Testis (tissue), 2 donors: ENCODE results near the gene EHD4.

Experiments used
- CTCF ChIP-seq, 3 experiments: fragments of 450-650 bp in 2 of 3; fragments of 200-600 bp in 1 of 3; sonication (generic) in 1 of 3; IDR thresholded peaks; one replicate each; pipeline ENCODE4 v1.5.1; 2016 to 2019; ENCODE audit warnings: antibody characterized with exemption in 3 of 3, mild to moderate bottlenecking in 2 of 3, moderate library complexity in 1 of 3
- POLR2A ChIP-seq: fragments of 450-650 bp; IDR thresholded peaks from one replicate; pipeline ENCODE4 v1.6.1; 2017; ENCODE audit warnings: antibody characterized with exemption, mild to moderate bottlenecking, moderate library complexity

GRCh38 chr15:41949401-41950126, 22.8 kb downstream of the EHD4 start:
- TF ChIP-seq CTCF (IDR thresholded peaks at IDR 0.05) = no peak
- TF ChIP-seq POLR2A = no peak
